ENCODE results near the gene DRC1.

DRC1 gene

DNA sequence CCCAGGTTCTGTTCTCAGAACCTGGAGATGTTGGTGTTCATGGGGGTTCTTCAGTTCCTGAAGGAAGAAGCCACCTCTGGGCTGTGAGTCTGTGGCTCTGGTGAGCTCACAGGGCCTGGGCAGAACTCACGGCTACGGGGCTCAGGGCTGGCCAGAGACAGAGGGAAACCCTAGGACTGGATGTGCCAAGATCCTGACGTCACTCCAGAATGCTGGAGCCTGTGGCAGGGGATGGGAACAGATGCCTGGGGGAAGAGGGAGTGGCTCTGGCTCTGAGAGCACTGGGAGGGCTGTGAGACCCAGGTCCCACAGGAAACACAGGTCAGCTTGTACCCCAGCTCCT, 76.2 kb downstream of the DRC1 start, which contains the start of gene OTOF:
Gene OTOF, minus strand, starts transcription at position 214 of the 343 bp plus-strand sequence.
- no peak for DNase-seq (ENCODE audit: low read depth)

DNA sequence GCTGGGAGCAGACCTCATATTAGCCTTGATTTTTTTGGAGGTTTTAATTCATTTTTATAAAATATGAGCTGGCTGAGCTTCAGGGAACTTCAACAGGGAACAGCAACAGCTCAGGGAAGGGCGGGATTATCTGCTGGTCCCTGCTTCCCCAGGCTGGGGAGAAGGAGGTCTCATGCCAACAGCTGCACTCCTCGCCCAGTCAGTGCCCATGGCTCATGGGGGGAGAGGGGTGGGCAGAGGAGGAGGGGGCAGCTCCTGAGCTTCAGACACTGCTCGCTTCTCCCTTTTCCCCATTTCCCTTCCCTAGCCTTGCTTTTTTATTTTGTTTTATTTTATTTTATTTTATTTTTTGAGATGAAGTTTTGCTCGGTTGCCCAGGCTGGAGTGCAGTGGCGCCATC, 76.6 kb downstream of the DRC1 start:
- DNase-seq (ENCODE audit: low read depth) = no peak

- DNase-seq (ENCODE audit: low read depth) = no peak
Observed at GRCh38 chr2:26479131-26479788, 77.5 kb downstream of the DRC1 start.

GRCh38 chr2:26479789-26480565, 78.3 kb downstream of the DRC1 start:
- DNase-seq (ENCODE audit: low read depth) = no peak

DNA sequence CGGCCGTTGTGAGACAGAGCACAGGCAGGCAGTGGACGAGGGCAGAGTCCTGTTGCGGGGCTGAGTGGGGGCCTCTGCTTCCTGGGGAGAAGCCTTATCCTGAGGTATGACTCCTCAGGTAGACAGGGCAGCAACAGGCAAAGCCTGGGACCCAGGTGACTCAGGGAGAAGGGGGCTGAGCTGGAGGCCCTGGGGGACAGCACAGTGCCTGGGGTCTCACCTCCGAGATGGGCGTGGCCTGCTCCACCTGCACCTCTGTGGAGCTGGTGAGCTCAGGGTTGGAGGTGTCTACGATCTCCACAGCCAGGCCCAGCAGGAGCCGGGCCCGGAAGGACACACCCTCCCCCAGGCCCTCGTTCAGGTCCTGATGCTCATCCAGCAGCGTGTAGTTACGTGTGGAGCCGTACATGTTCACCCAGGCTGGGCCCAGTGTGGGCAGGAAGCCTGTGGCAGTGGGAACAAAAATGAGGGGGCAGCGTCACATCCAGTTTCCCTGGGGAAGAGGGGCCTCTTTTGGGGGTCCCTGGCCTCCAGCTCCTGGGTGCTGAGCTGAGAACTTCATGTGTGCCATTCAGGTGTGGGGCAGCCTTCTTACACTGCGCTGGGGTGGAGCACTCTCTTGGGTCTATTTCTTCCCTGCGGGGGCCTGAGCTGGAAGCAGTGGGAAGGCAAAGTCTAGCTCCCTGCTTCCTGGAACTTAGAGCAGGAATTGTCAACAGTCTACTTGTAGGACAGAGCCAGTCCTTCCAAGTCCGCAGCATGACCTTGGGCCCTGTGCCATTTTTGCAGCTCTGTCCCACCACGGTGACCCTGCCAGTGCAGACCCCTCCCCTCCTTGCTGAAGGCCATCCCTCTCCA, 79.1 kb downstream of the DRC1 start:
- DNase-seq (ENCODE audit: low read depth) = no peak

DNA sequence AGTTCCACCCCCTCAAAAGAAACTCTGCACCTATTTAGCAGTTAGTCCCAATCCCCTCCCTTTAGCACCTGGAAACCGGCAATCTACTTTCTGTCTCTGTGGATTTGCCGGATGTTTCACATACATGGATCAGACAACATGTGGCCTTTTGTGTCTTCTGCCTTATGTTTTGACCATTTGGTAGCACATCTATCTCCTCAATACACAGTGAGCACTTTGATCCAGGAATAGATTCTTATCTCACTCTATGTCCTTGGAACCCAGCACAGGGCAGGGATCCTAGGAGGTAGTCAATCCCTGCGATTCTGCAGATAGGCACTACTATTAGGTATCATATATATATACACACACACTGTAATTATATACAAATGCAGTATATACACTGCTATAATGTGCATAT, 80.0 kb downstream of the DRC1 start:
- DNase-seq (ENCODE audit: low read depth) = no peak

- DNase-seq (ENCODE audit: low read depth) = no peak
Observed at GRCh38 chr2:26482211-26483026, 80.7 kb downstream of the DRC1 start.

DNA sequence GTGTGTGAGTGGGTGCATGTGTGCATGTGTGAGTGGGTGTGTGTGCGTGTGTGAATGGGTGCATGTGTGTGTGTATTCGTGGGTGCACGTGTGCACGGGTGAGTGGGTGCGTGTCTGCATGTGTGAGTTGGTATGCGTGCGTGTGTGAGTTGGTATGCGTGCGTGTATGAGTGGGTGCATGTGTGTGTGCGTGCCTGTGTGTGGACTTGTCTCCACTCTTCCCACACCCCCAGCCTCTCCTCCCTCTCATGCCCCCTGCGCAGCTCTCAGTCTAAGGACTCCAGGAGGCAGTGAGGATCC, 81.3 kb downstream of the DRC1 start:
- DNase-seq (ENCODE audit: low read depth) = no peak

DNA sequence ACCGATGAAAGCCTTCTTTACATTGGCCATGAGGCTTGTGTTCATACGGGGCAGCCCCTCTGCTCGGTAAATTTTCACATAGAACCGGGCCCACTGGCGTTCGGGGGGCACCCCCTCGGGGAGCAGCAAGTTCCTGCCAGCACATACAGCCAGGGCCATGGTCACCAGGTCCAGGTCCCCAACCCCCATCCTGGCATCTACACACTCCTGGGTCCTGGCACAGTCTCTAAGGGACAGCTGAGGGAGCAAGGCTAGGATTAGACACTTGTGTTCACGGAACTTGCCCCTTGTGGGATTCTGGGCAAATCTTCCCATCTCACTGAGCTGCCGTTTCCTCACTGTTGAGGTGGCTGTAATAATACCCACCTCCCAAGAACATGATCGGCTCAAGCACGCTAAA, 81.8 kb downstream of the DRC1 start:
- DNase-seq (ENCODE audit: low read depth) = no peak

GRCh38 chr2:26483957-26484565, 82.3 kb downstream of the DRC1 start:
- DNase-seq (ENCODE audit: low read depth) = no peak

- DNase-seq (ENCODE audit: low read depth) = no peak
Observed at GRCh38 chr2:26484579-26484978, 82.9 kb downstream of the DRC1 start.

GRCh38 chr2:26485099-26485498, 83.4 kb downstream of the DRC1 start:
- DNase-seq (ENCODE audit: low read depth) = no peak

GRCh38 chr2:26485725-26486418, 84.2 kb downstream of the DRC1 start:
- no peak for DNase-seq (ENCODE audit: low read depth)

GRCh38 chr2:26486789-26487188, 85.1 kb downstream of the DRC1 start:
- DNase-seq (ENCODE audit: low read depth) = no peak

- no peak for DNase-seq (ENCODE audit: low read depth)
Observed at GRCh38 chr2:26487192-26487591, 85.5 kb downstream of the DRC1 start.

GRCh38 chr2:26488463-26489212, 86.9 kb downstream of the DRC1 start:
- no peak for DNase-seq (ENCODE audit: low read depth)

- DNase-seq (ENCODE audit: low read depth) = no peak
Observed at GRCh38 chr2:26489213-26489850, 87.6 kb downstream of the DRC1 start.

DNA sequence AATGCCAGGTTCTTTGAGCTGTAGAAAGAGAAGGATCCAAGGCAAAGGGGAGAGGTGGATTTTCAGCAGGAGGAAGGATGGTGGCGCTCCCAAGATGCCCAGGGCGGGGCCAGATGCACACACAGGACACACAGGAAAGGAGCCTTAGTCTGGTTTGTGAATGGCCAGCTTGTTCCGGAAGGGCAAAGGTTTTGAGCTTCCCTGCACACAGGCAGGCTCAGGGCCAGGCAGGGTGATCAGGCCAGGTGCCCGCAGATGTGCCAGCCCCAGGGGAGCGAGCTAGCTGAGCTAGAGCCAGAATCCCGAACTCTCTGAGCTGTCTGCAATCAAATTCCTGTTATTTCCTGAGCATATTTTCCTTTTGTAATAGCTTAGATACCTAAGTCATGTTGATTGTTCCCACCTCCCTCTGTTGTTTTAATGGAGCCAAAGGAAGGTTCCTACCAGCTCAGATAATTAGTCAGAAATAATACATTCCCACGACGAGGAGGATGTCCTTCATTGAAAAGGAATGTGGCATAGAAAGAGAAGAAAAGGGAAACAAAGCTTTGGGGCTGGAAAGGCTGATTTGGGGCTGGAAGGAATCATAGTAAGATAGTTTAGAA, 89.9 kb downstream of the DRC1 start:
- no peak for DNase-seq (ENCODE audit: low read depth)

DNA sequence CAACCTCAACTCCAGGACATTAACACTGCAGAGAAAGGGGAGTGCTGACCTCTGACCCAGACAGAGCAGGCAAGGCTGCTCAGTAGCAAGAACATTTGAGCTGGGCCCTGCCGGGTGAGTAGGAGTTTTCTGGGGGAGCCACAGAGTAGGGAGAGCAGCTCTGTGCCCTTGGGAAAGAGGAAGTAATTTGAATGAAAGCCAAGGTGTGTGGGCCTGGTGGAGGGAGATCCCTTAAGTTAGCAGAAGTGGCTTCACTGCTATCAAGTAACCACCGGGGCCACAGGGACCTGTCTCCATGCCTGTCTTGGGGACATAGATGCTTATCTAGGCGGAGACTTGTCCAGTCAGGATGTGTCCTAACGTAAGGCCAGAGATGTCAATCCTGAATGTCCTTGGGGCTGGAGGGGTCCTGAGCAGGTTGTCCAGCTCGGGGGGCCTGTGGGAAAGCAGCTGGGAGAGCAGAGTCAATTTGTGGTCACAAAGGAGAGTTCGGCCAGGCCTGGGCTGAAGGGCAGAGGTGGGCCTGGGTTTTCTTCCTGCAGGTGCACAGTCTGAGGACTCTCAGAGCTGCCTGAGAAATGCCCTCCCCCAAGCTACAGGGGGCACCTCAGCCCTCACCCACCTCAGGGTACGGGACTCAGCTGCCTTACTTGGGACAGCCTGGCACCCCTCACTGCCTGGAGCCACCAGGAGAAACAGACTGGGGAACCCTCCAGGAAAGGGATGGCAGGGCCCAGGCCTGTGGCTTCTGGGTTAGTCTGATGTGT, 91.2 kb downstream of the DRC1 start:
- no peak for DNase-seq (ENCODE audit: low read depth)
